ENCODE results near the gene MYH15. TPM values are rescaled to one million over a fixed set of nuclear protein-coding genes. Genes with fewer than 3 reads are reported as not detected.
"Not testable (repeated sequence)": the region's sequence is repeated elsewhere in the genome, so short reads cannot be mapped to it uniquely, and the experiment has no call there.

The MYH15 gene
- total RNA-seq, 1 donor from 2014 or later = 0.09 TPM

DNA sequence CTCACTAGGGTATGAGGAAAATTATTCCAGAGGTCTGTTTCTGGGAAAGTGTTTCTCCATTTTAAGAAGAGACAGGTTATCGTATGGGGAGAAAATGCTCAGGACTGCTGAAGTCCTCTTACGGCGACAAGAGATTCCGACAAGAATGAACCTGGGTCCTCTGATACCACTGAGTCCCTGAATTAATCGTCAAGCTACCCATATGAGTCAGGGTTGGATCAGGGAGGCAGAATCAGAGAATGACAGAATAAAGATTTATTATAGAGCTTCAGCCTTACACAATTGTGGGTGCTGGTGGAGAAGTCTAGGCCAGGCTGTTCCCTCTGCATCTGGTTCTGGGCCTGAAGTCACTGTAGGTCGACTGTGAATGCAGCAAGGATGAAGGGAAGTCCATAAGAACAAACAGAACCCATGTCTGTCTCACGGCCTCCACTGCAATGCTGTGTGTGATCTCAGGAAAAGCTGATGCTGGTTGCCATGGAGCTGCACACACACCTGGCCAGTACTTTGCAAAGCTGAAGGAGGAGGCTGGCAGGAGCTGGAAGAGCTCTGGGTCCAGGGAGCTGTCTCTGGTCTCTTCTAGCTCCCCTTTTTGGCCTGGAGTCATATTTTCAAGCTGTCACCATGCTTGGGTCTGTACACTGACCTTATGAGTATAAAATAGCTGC is 130.1 kb downstream of the MYH15 start:
- DNase-seq (no peak), ATAC-seq (ENCODE audit: low read depth) (no peak)
- Mint-ChIP-seq H3K4me1 (peaks cover 3% of the 10 kb centered on the region), H3K27ac (no peak overlapping the region), H3K9me3 (no peaks in the 10 kb centered on the region), H3K4me3 (no peak overlapping the region), H3K27me3 (no peaks in the 10 kb centered on the region), H3K36me3 (ENCODE audit: low read depth) (no peaks in the 10 kb centered on the region)
- POLR2A ChIA-PET = no interaction called here
- CTCF ChIA-PET = no interaction called here
- TF ChIP-seq, protein P1, sequence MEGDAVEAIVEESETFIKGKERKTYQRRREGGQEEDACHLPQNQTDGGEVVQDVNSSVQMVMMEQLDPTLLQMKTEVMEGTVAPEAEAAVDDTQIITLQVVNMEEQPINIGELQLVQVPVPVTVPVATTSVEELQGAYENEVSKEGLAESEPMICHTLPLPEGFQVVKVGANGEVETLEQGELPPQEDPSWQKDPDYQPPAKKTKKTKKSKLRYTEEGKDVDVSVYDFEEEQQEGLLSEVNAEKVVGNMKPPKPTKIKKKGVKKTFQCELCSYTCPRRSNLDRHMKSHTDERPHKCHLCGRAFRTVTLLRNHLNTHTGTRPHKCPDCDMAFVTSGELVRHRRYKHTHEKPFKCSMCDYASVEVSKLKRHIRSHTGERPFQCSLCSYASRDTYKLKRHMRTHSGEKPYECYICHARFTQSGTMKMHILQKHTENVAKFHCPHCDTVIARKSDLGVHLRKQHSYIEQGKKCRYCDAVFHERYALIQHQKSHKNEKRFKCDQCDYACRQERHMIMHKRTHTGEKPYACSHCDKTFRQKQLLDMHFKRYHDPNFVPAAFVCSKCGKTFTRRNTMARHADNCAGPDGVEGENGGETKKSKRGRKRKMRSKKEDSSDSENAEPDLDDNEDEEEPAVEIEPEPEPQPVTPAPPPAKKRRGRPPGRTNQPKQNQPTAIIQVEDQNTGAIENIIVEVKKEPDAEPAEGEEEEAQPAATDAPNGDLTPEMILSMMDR (IDR thresholded peaks at IDR 0.05) = no peak
- intact Hi-C loops (cut with micrococcal nuclease) = no loop called here

DNA sequence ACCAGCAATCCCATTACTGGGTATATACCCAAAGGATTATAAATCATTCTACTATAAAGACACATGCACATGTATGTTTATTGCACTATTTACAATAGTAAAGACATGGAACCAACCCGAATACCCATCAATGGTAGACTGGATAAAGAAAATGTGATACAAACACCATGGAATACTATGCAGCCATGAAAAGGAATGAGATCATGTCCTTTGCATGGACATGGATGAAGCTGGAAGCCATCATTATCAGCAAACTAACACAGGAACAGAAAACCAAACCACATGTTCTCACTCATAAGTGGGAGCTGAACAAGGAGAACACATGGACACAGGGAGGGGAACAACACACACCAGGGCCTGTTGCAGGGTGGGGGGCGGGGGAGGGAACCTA is 131.4 kb downstream of the MYH15 start:
- CTCF ChIA-PET, H3K27ac Mint-ChIP-seq: not testable (repeated sequence)

DNA sequence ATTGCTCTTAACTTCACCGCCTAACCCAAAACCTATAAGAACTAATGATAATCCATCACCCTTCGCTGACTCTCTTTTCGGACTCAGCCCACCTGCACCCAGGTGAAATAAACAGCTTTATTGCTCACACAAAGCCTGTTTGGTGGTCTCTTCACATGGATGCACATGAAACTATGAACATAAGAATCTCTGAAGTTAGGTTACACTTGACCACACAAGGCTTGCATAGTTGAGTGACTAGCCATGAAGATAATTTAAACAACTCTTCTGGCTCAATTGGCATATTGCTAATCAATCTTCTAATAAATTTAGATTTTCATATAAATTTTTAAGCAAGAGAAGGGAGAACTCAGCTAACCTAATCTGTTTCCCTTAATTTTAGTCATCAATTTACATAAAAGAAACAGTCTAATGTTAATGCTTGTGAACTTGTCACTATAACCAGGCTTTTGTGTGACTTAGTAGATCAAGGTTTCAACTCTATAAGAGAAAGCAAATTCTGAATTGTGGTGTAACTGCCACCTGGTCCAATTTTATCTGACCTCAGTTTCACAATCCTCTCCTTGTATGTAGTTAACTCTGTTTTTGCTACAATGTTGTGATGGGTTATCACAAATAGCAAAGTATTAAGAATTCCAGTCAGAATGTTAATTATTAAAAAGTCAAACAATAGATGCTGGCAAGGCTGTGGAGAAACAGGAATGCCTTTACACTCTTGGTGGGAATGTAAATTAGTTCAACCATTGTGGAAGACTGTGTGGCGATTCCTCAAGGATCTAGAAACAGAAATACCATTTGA is 132.0 kb downstream of the MYH15 start:
- TF ChIP-seq, protein P1 (IDR thresholded peaks at IDR 0.05) = no peak
- Mint-ChIP-seq H3K4me3 (no peak overlapping the region), H3K27me3 (no peaks in the 10 kb centered on the region), H3K36me3 (ENCODE audit: low read depth) (no peaks in the 10 kb centered on the region), H3K9me3 (no peaks in the 10 kb centered on the region), H3K27ac (no peak overlapping the region), H3K4me1 (peaks cover 3% of the 10 kb centered on the region)
- intact Hi-C loops (cut with micrococcal nuclease) = no loop called here
- no peak for ATAC-seq (ENCODE audit: low read depth)
- ChIA-PET POLR2A (no interaction called here), CTCF (no interaction called here)
- no peak for DNase-seq

More for the DNA sequence above, 131.4 kb downstream of the MYH15 start:
- intact Hi-C loops (cut with micrococcal nuclease); H3K9me3 Mint-ChIP-seq; H3K36me3 Mint-ChIP-seq (ENCODE audit: low read depth); DNase-seq; H3K4me1 Mint-ChIP-seq; POLR2A ChIA-PET; H3K27me3 Mint-ChIP-seq; H3K4me3 Mint-ChIP-seq; ATAC-seq (ENCODE audit: low read depth): not testable (repeated sequence)

DNA sequence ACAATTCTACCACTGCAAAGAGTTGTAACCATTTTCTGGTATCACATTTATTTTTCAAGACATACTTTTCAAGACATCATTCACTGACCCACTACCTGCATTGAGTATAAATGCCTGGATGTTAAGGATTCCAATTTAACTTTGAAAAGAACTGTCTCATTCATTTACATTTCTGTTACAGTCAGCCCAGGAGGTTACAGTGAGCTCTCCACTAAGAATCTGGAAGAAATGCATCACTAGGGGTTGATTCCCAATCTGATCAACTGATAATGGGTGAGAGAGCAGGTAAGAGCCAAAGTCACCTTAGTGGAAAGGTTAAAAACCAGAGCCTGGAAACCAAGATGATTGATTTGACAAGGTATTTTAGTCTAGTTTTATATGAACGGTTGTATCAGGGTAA is 133.0 kb downstream of the MYH15 start:
- TF ChIP-seq, protein P1 (IDR thresholded peaks at IDR 0.05) = no peak
- Mint-ChIP-seq H3K27ac (no peak overlapping the region), H3K9me3 (no peaks in the 10 kb centered on the region), H3K4me1 (peaks cover 3% of the 10 kb centered on the region), H3K27me3 (no peaks in the 10 kb centered on the region), H3K4me3 (no peak overlapping the region), H3K36me3 (ENCODE audit: low read depth) (no peaks in the 10 kb centered on the region)
- no peak for DNase-seq
- ChIA-PET CTCF (no interaction called here), POLR2A (no interaction called here)
- no peak for ATAC-seq (ENCODE audit: low read depth)
- intact Hi-C loops (cut with micrococcal nuclease) = no loop called here

DNA sequence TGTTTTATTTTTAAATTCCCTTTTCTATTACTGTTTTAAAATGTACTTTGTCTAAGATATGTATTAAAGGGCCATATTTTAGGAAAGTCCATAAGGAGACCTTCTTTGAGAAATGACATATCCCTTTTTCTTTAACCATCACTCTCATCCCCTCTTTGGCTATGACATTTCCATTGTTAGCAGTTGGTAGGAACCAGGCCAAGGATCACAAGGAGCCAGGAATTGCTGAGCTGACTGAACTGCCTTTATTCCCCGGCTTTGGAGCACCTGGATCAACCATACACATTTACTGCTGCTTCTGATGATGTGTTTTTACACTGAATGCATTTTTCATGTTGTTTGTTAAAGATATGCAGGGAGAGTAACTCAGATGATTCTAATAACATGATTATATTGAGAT is 134.4 kb downstream of the MYH15 start:
- no peaks in the 10 kb centered on the region for H3K9me3 Mint-ChIP-seq
- intact Hi-C loops (cut with micrococcal nuclease) = no loop called here
- peaks cover 3% of the 10 kb centered on the region for H3K4me1 Mint-ChIP-seq
- no peaks in the 10 kb centered on the region for H3K27me3 Mint-ChIP-seq
- ChIA-PET CTCF (no interaction called here), POLR2A (no interaction called here)
- ATAC-seq (ENCODE audit: low read depth) (no peak), DNase-seq (no peak)
- no peak overlapping the region for H3K4me3 Mint-ChIP-seq
- TF ChIP-seq, protein P1 (IDR thresholded peaks at IDR 0.05) = no peak
- no peak overlapping the region for H3K27ac Mint-ChIP-seq
- no peaks in the 10 kb centered on the region for H3K36me3 Mint-ChIP-seq (ENCODE audit: low read depth)
